ENCODE data around the gene INPP5K. TPM values are rescaled to one million over a fixed set of nuclear protein-coding genes. Genes with fewer than 3 reads are reported as not detected.

The INPP5K gene
- total RNA-seq, 1 experiment from 2014 or later = 41.9 TPM

DNA sequence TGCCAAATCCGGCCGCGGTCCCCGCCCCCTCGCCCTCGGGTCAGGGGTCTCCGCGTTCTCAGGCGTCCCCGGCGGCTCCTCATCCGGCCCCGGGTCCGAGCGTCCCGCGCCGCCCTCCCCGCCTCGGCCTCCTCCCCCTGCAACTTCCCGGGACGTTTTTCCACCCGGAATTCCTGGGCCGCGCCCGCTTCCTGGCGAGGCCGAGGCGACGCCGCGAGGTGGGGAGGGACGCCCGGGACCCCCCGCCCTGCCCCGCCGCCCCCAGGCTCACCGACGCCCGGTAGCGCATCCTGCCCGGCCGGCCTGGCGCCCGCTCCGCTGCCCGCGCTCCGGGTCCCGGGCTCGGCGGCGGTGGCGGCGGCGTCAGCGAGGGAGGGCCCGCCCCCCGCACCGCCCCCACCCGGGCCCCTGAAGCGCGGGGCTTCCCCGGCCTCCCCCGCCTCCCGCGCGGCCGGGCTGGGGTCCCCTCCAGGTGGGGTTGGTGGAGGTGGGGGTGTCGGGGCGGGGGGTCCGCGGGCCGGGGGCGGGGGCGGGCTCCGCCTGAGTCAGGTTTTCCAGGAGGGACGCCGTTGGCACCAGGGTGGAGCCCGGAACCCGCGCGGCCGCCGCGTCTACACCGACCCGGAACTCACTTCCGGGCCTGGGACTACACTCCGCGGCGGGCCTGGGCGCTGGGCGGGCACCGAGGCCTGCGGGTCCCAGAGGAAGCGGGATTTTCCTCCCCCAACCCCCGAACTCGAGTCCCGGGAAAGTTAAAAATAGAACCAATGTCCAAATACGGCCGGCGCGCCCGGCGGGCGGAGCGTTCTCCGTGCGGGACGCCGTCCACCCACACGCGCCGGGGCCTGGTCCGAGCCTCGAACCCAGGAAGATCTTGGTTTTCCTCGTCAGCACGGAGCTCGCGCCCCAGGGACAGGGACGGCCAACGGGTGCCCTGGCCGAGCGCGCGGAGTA is 30.7 kb downstream of the INPP5K start:
- intact Hi-C loops (cut with micrococcal nuclease; ENCODE audit: unreplicated experiment) = loop anchor here (5.0 kb wide), 2 partner anchors 162 to 232 kb away; partner anchors contain the start of genes RILP and SCARF1
- CTCF ChIA-PET = interaction anchor here (0.6 to 0.9 kb wide), 2 partner anchors 30 to 47 kb away, joined by 3 to 5 read pairs; no protein-coding TSS in a partner anchor
- Histone ChIP-seq H3K27ac (peak overlapping the region; percentile 35), H3K9me3 (ENCODE audit: insufficient read depth, low read depth) (no peaks in the 10 kb centered on the region), H3K4me1 (replicated peaks; ENCODE audit: insufficient read depth) (peaks cover 54% of the 10 kb centered on the region), H2AFZ (peak overlapping the region; percentile 89), H3K4me3 (peak overlapping the region; percentile 75), H3F3A (ENCODE audit: insufficient read depth, low read depth) (peaks cover 45% of the 10 kb centered on the region; the same call in 1 of the 2 replicates), H3K4me2 (peak overlapping the region; percentile 92), H4K20me1 (ENCODE audit: insufficient read depth) (no peaks in the 10 kb centered on the region; the same call in 1 of the 2 replicates), H3K36me3 (ENCODE audit: low read depth) (no peaks in the 10 kb centered on the region; the same call in 1 of the 2 replicates), H3K27me3 (ENCODE audit: insufficient read depth, low read depth) (no peaks in the 10 kb centered on the region), H3K9me2 (ENCODE audit: insufficient read depth) (no peaks in the 10 kb centered on the region), H3K79me2 (ENCODE audit: low read depth) (peaks cover 20% of the 10 kb centered on the region)
- TSS peak; percentile 25 for BruUV-seq (replicated peaks)
- TF ChIP-seq CTCF (conservative IDR thresholded peaks at IDR 0.05) (no peak), EZH2 (IDR thresholded peaks at IDR 0.05; ENCODE audit: low read depth) (no peak)
- DNase-seq = peak in 1 of 2 experiments; percentile 64
- POLR2A ChIA-PET (ENCODE audit: unreplicated experiment) = interaction anchor here (0.6 kb wide), 1 partner anchor 228 kb away, joined by 5 read pairs; no protein-coding TSS in a partner anchor

GRCh38 chr17:1484676-1485422 is 31.6 kb downstream of the INPP5K start:
- no TSS peak for BruUV-seq (replicated peaks)
- DNase-seq = peak; percentile 73 to 77
- no peak for TF ChIP-seq CTCF (conservative IDR thresholded peaks at IDR 0.05)
- no peak for TF ChIP-seq EZH2 (IDR thresholded peaks at IDR 0.05; ENCODE audit: low read depth)
- Histone ChIP-seq H4K20me1 (ENCODE audit: insufficient read depth) (no peaks in the 10 kb centered on the region; the same call in 1 of the 2 replicates), H3K9me3 (ENCODE audit: insufficient read depth, low read depth) (no peaks in the 10 kb centered on the region), H3K27me3 (ENCODE audit: insufficient read depth, low read depth) (no peaks in the 10 kb centered on the region), H3K4me2 (peak overlapping the region; percentile 85), H3K36me3 (ENCODE audit: low read depth) (no peaks in the 10 kb centered on the region; the same call in 1 of the 2 replicates), H3K4me1 (replicated peaks; ENCODE audit: insufficient read depth) (peaks cover 45% of the 10 kb centered on the region), H3K27ac (peak overlapping the region; percentile 6; the same call in 1 of the 2 replicates), H2AFZ (peak overlapping the region; percentile 83), H3F3A (ENCODE audit: insufficient read depth, low read depth) (peaks cover 39% of the 10 kb centered on the region; the same call in 1 of the 2 replicates), H3K4me3 (peak overlapping the region; percentile 55), H3K9me2 (ENCODE audit: insufficient read depth) (no peaks in the 10 kb centered on the region), H3K79me2 (ENCODE audit: low read depth) (peaks cover 13% of the 10 kb centered on the region)
- intact Hi-C loops (cut with micrococcal nuclease; ENCODE audit: unreplicated experiment) = loop anchor here (5.0 kb wide), 2 partner anchors 162 to 232 kb away; partner anchors contain the start of genes RILP and SCARF1
- POLR2A ChIA-PET (ENCODE audit: unreplicated experiment) = interaction anchor here (0.6 to 0.7 kb wide), 4 partner anchors 24 to 811 kb away, joined by 3 to 7 read pairs (median 4); partner anchors contain the start of gene INPP5K
- CTCF ChIA-PET = interaction anchor here (0.9 kb wide), 1 partner anchor 30 kb away, joined by 3 read pairs; no protein-coding TSS in a partner anchor

All from PC-9 (cell line).